ENCODE measurements around the gene KRR1.

KRR1 gene

DNA sequence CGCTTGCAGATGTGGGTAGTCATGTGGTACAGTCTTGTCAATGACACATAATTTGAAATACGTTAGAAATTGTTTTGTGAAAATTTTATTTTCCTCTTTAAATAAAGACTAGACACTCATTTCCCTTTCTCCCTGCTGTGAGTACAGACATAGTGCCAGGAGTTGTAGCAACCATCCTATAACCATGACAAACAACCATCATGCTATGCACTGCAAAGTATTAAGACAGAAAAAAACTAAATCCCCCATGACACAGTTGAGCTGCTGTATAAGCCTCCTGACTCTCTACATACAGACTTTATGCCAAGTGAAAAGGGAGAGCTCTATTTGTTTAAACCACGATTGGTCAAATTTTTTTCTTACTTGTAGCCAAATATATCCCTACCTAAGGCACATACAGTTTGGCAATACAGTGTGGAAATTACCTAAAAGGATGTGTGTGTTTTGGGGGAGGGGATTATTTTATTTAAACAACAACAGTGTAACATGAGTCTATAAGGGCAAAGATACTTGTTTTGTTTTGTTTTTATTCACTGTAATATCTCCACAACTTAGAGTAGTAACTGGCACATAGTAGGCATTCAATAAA is 45.0 kb upstream of the KRR1 start:
- H3K9me2 ChIP-seq (replicated peaks; ENCODE audit: insufficient read depth, low read length) = no peaks in the 10 kb centered on the region
- H3K9ac ChIP-seq (ENCODE audit: low read length) = no peak overlapping the region
- no peaks in the 10 kb centered on the region for H4K20me1 ChIP-seq (ENCODE audit: low read depth, low read length)
- TF ChIP-seq, protein P1, sequence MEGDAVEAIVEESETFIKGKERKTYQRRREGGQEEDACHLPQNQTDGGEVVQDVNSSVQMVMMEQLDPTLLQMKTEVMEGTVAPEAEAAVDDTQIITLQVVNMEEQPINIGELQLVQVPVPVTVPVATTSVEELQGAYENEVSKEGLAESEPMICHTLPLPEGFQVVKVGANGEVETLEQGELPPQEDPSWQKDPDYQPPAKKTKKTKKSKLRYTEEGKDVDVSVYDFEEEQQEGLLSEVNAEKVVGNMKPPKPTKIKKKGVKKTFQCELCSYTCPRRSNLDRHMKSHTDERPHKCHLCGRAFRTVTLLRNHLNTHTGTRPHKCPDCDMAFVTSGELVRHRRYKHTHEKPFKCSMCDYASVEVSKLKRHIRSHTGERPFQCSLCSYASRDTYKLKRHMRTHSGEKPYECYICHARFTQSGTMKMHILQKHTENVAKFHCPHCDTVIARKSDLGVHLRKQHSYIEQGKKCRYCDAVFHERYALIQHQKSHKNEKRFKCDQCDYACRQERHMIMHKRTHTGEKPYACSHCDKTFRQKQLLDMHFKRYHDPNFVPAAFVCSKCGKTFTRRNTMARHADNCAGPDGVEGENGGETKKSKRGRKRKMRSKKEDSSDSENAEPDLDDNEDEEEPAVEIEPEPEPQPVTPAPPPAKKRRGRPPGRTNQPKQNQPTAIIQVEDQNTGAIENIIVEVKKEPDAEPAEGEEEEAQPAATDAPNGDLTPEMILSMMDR (IDR thresholded peaks at IDR 0.05; ENCODE audit: insufficient read depth, low read length, poor library complexity, severe bottlenecking) = no peak
- TF ChIP-seq EZH2phosphoT487 (conservative IDR thresholded peaks at IDR 0.05; ENCODE audit: low read length) = no peak
- H3K36me3 ChIP-seq (ENCODE audit: low read length) = no peaks in the 10 kb centered on the region
- no peaks in the 10 kb centered on the region for H3K79me2 ChIP-seq (ENCODE audit: insufficient read depth, low read length)
- no peaks in the 10 kb centered on the region for H3K27me3 ChIP-seq (ENCODE audit: low read length)
- no peaks in the 10 kb centered on the region for H3K9me3 ChIP-seq (ENCODE audit: insufficient read depth, low read length)
- no peak overlapping the region for H3K4me3 ChIP-seq (ENCODE audit: insufficient read depth, low read length, poor library complexity, severe bottlenecking)
- H2AFZ ChIP-seq (ENCODE audit: low read depth, low read length, severe bottlenecking) = no peak overlapping the region
- H3K27ac ChIP-seq (ENCODE audit: low read depth, low read length) = no peak overlapping the region
- no peaks in the 10 kb centered on the region for H3F3A ChIP-seq (ENCODE audit: insufficient read depth)
- no peak overlapping the region for H3K4me2 ChIP-seq (ENCODE audit: low read depth, low read length, poor library complexity, severe bottlenecking)

DNA sequence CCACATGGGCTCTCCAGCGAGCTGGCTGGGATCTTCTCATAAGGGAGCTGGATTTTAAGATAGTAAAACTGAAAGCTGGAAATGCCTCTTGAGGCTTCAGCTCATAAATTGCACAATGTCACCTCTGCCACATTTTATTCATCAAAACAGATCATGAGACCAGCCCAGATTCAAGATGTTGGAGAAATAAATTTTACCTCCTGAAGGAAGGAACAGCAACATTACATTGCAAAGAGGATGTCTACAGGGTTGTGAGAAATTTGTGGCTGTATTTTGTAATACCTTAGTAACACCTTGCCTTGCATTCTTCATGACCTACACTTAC is 43.1 kb upstream of the KRR1 start:
- no peaks in the 10 kb centered on the region for H4K20me1 ChIP-seq (ENCODE audit: low read depth, low read length)
- H3K4me2 ChIP-seq (ENCODE audit: low read depth, low read length, poor library complexity, severe bottlenecking) = no peak overlapping the region
- no peak overlapping the region for H3K27ac ChIP-seq (ENCODE audit: low read depth, low read length)
- H3F3A ChIP-seq (ENCODE audit: insufficient read depth) = no peaks in the 10 kb centered on the region
- no peak overlapping the region for H3K9ac ChIP-seq (ENCODE audit: low read length)
- no peaks in the 10 kb centered on the region for H3K79me2 ChIP-seq (ENCODE audit: insufficient read depth, low read length)
- no peaks in the 10 kb centered on the region for H3K27me3 ChIP-seq (ENCODE audit: low read length)
- no peaks in the 10 kb centered on the region for H3K9me3 ChIP-seq (ENCODE audit: insufficient read depth, low read length)
- H3K9me2 ChIP-seq (replicated peaks; ENCODE audit: insufficient read depth, low read length) = no peaks in the 10 kb centered on the region
- no peak overlapping the region for H2AFZ ChIP-seq (ENCODE audit: low read depth, low read length, severe bottlenecking)
- H3K4me3 ChIP-seq (ENCODE audit: insufficient read depth, low read length, poor library complexity, severe bottlenecking) = no peak overlapping the region
- TF ChIP-seq, protein P1 (IDR thresholded peaks at IDR 0.05; ENCODE audit: insufficient read depth, low read length, poor library complexity, severe bottlenecking) = no peak
- H3K36me3 ChIP-seq (ENCODE audit: low read length) = no peaks in the 10 kb centered on the region

DNA sequence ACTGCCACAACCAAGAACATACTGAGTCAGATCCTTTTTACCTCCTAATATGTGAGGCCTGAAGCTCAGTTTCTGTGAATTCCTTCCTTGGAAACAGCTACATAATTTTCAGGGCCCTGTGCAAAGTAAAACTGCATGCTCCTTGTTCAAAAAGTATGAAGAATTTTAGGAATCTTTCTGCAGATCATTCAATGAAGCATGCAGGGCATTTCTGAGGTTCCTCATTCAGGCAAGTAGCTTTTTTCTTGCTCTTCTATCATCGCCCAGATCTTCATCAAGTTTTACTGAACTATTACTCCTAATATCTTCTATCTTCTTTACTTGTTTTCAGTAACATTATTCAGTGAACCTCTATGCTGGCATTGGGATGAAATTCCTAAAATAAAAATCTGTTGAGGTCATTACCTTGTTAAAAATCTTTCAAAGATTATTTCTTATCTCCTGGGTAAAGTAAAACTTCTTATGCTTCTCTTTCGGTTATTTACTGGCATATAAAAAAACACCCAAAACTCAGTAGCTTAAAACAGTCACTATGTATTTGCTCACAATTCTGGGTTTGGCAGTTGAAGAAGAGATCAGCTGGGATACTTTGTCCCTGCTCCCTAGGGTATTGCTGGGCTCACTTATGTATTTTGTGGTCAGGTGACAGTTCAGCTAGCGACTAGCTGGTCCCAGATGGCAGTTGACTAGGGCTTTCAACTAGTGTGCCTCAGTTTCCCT is 42.6 kb upstream of the KRR1 start:
- no peaks in the 10 kb centered on the region for H3K79me2 ChIP-seq (ENCODE audit: insufficient read depth, low read length)
- no peaks in the 10 kb centered on the region for H3K9me3 ChIP-seq (ENCODE audit: insufficient read depth, low read length)
- H3K4me2 ChIP-seq (ENCODE audit: low read depth, low read length, poor library complexity, severe bottlenecking) = no peak overlapping the region
- no peak overlapping the region for H3K9ac ChIP-seq (ENCODE audit: low read length)
- no peaks in the 10 kb centered on the region for H3K9me2 ChIP-seq (replicated peaks; ENCODE audit: insufficient read depth, low read length)
- no peaks in the 10 kb centered on the region for H3K36me3 ChIP-seq (ENCODE audit: low read length)
- H2AFZ ChIP-seq (ENCODE audit: low read depth, low read length, severe bottlenecking) = no peak overlapping the region
- H4K20me1 ChIP-seq (ENCODE audit: low read depth, low read length) = no peaks in the 10 kb centered on the region
- no peaks in the 10 kb centered on the region for H3K27me3 ChIP-seq (ENCODE audit: low read length)
- no peak for TF ChIP-seq EZH2phosphoT487 (conservative IDR thresholded peaks at IDR 0.05; ENCODE audit: low read length)
- TF ChIP-seq, protein P1 (IDR thresholded peaks at IDR 0.05; ENCODE audit: insufficient read depth, low read length, poor library complexity, severe bottlenecking) = no peak
- no peak overlapping the region for H3K4me3 ChIP-seq (ENCODE audit: insufficient read depth, low read length, poor library complexity, severe bottlenecking)
- no peak overlapping the region for H3K27ac ChIP-seq (ENCODE audit: low read depth, low read length)
- no peaks in the 10 kb centered on the region for H3F3A ChIP-seq (ENCODE audit: insufficient read depth)

All from SU-DHL-6 (cell line).